HG03469 (cell line): ENCODE measurements around the gene LIPE.
A peak's percentile ranks its signal among the peaks of the same experiment; 100 is the strongest.
"Not testable (repeated sequence)": the region's sequence is repeated elsewhere in the genome, so short reads cannot be mapped to it uniquely, and the experiment has no call there.

Experiments used
- ATAC-seq: cut with Tn5 transposase; IDR thresholded peaks from one replicate; pipeline ENCODE4 v1.9.1; 2021; ENCODE audit warnings: mild to moderate bottlenecking, moderate library complexity, moderate number of reproducible peaks; ENCODE audit not compliant: unreplicated experiment

The LIPE gene

DNA sequence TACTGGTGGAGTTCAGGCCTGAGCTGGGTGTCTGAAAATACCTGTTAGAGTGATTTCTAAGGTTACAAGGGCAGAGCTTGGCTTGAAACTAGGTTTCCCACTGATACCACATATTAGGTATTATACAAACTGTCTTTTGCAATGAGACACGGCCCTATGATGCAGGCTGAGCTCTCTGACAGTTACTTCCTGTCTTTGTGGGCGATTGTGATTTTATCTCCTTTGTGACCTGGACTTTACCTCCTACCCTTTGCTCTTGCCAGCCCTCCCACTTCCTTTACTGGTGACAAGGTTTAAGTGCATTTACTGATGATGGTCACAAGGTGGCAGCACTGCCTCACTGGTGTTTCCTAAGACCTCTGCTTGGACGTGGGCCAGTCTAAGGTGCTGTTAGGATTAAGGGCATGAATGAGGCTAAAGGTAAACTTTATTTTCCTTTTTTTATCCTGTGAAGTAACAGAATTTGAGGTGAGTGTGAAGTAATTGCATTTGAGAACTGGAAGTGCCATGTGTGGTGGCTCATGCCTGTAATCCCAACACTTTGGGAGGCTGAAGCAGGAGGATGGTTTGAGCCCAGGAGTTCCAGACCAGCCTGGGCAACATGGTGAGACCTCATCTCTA, 23.2 kb upstream of the LIPE start:
- peak; percentile 62 for ATAC-seq

DNA sequence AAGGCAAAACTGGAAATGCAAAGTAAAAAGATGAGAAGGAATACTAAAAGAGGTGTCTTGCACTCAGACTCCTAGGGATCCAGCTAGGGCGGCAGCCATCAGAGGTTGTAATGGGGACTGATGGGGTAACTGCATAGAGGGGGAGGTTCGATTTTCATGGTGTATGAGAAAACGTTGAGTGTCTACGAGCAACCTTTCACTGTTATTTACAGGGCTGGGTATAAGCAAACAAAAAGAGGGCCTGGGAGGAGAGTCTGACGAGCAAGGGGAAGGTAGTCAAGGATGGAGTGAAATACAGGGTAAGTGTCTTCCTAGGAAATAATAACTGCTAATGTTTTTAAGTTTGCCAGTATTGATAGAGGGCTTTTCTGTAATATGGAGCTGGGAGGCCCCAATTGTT, 21.1 kb upstream of the LIPE start:
- ATAC-seq, result not testable (repeated sequence)

GRCh38 chr19:42445948-42446347, 18.8 kb upstream of the LIPE start:
- no peak for ATAC-seq

GRCh38 chr19:42443944-42444398, 16.8 kb upstream of the LIPE start:
- ATAC-seq, result no peak

GRCh38 chr19:42442833-42443232, 15.6 kb upstream of the LIPE start, which contains the start of gene CXCL17:
Gene CXCL17, minus strand, starts transcription at chr19:42442946. Its CDS starts 114 bp downstream, at chr19:42442832.
- ATAC-seq, result no peak

- no peak for ATAC-seq
Measured at GRCh38 chr19:42441049-42441445, 13.9 kb upstream of the LIPE start.

DNA sequence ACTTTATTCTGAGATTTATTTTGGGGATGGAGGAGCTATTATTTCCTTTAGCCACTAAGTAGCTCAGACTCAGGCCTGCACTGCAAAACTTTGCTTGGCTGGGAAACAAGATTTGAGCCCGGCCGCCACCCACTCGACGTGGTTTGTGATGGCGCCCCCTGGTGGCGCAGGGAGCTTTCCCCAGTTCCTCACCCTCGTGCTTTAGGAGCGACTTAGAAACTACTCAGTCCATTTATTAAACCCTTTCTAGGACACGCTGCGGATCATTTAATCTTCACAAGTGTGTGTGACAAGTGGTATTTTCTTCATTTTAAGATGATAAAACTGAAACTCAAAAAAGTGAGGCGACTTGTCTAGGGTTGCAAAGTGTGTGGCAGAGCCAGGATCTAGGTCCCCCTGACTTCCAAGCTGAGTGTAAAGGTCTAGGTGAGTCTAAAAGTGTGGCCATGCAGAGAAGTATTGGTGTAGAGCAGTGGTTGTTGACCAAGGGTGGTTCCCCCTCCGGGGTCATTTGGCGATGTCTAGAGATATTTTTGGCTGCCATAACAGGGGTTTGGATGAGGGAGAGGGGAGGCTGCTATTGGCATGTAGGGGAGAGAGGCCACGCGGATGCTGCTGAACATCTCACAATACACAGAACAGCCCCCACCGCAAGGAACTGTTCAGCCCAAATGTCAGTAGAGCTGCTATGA, 13.3 kb upstream of the LIPE start:
- ATAC-seq, result no peak

DNA sequence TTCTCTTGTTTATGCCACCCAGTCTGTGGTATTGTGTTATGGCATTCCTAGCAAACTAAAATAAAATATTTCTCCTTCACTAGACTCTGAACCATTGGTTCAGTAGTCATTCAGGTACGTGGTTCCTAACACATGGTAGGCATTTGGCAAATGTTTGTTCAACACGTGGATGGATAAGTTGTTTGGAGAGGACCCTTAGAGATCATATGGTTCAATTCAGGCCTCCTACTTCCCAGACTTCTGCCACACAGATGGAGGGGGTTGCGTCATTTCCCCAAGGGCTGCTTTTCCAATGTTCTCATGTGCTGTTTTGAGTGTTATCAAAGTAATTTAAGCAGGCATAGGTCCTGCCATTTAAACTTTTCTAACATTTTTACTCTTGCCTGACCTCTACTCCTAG, 8.8 kb upstream of the LIPE start:
- no peak for ATAC-seq

DNA sequence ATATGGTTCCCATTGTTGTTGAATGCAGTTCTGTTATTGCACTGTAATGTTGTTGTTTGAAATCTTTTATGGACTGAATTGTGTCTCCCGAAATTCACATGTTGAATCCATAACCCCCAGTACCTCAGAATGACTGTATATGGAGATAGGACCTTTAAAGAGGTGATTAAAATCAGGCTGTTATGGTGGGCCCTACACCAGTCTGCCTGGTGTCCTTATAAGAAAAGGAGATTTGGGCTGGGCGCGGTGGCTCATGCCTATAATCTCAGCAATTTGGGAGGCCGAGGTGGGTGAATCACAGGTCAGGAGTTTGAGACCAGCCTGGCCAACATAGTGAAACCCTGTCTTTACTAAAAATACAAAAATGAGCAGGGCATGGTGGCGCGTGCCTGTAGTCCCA, 8.1 kb upstream of the LIPE start:
- no peak for ATAC-seq

GRCh38 chr19:42433503-42434260, 6.5 kb upstream of the LIPE start:
- no peak for ATAC-seq

DNA sequence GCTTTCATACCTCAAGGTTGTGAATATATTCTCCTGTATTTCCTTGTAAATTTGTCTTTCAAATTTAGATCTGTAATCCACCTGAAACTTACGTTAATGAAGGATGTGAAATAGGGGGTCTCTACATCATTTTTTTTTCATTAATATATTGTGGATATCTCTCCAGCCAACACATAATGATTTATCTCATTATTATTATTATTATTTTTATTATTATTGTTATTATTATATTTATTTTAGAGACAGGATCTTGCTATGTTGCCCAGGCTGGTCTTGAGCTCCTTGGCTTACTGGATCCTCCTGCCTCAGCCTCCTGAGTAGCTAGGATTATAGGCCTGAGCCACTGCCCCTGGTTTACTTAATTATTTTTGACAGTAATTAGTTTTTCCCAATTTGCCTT, 4.3 kb upstream of the LIPE start:
- no peak for ATAC-seq

GRCh38 chr19:42428676-42429075, 1.5 kb upstream of the LIPE start:
- no peak for ATAC-seq

DNA sequence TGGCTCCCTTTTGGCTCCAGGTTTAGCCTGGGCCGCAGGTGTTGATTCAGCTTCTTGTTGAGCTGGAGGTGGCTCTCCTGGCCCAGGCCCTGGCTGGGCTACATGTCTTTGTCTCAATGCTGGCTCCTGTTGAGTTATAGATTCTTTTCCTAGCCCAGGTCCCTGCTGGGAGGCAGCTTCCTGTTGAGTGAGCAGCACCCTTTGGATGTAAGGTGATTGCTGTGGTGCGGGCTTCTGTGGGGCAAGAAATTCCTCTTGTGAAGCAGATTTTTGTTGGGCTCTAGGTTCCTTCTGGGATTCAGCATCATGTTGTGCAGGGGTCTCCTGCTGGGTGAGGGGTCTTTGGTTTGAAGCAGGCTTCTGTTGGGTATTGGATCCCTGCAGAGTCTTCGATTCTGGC, 545 bp downstream of the LIPE start:
- no peak for ATAC-seq

- ATAC-seq, result no peak
Measured at GRCh38 chr19:42424712-42425131, 2.5 kb downstream of the LIPE start.

GRCh38 chr19:42424345-42424707, 2.9 kb downstream of the LIPE start:
- no peak for ATAC-seq

DNA sequence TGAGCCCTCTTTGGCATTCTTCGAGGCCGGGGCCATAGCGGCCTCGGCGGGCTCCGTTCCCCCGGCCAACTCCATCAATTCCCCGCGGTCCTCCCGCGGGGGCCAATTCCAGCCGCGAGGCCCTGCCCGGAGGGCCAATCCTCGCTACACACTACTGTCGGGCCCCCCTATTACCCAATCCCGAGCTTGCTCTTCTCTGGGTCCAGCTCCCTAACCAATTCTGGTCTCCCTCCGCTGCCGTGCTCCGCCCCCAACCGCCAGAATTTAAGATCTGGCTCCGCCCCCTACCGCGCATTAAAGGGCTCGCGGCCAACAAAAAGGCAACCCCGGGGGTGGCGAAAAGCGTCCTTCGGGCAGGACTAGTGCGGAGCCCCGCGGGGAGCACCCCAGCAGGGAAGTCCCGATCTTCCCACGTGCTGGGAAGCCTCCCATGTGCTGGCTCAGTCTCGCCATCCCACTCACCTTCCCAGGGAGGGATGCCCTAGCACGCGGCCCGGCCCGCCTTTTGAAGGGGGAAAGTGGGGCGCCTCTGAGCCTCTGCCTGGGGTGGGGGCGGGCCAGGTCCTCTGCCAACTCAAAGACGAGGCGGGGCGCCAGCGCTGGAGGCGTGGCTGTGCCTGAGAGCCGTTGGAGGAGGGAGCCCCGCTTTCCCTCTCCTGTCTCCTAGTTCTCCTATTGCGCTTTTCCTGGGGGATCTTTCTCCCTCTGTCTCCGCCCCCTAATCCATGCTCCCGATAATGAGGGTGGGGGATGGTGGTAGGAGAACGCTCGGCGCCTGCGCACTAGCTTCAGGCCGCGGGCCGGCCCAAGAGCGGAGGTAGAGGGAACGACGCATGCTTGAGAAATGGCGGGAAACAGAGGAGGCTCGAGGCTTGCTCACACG, 3.5 kb downstream of the LIPE start:
- peak; percentile 61 for ATAC-seq

DNA sequence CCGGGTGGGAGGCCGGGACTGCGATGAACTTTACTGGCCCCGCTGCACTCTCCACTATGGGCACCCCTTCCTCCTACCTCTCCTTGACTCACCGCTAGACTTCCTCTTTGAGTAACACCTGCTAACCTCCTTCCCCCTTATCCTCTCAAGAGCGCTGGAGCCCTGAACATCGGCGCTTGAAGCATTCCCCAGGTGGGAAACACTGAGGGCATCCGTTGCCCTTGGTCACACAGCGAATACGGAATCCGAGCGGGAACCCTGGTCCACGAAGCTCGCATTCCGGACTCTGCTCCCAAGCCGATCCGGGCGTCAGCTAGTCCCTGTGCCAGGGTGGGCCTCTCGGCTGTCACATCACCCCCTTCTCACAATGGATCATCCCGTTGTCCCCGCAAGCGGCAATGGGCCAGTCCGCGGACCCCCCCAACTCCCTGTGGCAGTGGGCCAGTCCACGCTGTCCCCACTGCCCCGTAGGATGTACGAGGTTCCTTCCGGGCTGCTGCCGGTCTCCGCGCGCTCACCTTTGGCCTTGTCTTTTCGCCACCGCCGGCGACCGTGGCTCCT, 4.2 kb downstream of the LIPE start:
- peak; percentile 18 for ATAC-seq

GRCh38 chr19:42422092-42422900, 4.9 kb downstream of the LIPE start:
- no peak for ATAC-seq

DNA sequence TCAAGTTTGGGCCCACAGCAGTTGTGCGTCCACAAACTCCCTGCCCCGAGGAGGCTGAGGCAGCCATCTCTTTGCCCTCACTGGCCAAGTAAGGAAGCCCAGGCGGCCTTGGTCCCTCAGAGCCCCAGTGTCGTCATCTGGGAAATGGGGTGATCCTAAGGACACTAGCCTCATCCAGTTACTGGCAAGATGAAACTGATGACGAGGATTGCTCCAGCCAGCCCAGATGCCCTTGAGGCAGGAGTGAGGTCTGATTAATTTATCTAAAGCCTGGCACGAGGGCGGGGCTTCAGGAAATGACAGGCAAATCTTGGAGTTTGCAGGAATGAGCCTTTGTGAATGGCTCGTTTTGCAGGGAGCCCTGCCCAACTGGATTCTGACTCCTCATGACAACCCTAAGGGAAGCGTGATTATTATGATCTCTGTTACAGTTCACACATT, 5.6 kb downstream of the LIPE start:
- ATAC-seq, result no peak

DNA sequence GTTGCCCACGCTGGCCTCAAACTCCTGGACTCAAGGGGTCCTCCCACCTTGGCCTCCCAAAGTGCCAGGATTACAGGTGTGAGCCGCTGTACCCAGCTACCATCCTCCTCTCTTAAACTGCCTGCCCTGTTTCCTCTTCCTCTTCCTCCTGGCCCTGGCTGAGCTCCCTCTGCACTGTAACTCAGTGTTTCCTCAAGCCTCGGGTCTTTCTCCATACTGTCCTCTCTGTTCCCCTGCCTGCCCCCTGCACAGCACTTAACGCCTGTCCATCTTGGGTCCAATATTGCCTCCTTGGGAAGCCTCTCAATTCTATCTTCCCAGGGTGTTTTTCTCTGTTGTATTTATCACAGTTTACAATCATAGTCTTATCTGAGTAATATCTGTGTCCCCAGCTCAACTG, 6.1 kb downstream of the LIPE start:
- no peak for ATAC-seq
